ENCODE results near the gene IFNLR1.

IFNLR1 gene

DNA sequence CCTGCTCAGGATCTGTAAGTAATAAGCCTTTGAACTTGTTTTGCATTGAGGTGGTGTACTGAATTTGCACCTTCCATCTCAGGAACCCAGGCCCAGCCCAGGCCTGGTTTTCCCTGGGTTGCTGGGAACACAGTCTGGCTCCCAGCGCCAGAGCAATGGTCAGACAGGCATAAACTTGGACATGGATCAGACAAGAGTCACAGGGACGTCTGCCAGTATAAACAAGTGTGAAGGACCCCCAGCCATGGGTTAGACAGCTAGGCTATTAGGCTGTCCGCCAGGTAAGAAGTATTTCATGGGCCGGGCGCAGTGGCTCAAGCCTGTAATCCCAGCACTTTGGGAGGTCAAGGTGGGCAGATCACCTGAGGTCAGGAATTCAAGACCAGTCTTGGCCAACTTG, 5.5 kb downstream of the IFNLR1 start:
- TF ChIP-seq, protein P1, sequence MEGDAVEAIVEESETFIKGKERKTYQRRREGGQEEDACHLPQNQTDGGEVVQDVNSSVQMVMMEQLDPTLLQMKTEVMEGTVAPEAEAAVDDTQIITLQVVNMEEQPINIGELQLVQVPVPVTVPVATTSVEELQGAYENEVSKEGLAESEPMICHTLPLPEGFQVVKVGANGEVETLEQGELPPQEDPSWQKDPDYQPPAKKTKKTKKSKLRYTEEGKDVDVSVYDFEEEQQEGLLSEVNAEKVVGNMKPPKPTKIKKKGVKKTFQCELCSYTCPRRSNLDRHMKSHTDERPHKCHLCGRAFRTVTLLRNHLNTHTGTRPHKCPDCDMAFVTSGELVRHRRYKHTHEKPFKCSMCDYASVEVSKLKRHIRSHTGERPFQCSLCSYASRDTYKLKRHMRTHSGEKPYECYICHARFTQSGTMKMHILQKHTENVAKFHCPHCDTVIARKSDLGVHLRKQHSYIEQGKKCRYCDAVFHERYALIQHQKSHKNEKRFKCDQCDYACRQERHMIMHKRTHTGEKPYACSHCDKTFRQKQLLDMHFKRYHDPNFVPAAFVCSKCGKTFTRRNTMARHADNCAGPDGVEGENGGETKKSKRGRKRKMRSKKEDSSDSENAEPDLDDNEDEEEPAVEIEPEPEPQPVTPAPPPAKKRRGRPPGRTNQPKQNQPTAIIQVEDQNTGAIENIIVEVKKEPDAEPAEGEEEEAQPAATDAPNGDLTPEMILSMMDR (IDR thresholded peaks at IDR 0.05), result no peak

GRCh38 chr1:24180676-24181075, 6.4 kb downstream of the IFNLR1 start:
- TF ChIP-seq, protein P1 (IDR thresholded peaks at IDR 0.05), result no peak

DNA sequence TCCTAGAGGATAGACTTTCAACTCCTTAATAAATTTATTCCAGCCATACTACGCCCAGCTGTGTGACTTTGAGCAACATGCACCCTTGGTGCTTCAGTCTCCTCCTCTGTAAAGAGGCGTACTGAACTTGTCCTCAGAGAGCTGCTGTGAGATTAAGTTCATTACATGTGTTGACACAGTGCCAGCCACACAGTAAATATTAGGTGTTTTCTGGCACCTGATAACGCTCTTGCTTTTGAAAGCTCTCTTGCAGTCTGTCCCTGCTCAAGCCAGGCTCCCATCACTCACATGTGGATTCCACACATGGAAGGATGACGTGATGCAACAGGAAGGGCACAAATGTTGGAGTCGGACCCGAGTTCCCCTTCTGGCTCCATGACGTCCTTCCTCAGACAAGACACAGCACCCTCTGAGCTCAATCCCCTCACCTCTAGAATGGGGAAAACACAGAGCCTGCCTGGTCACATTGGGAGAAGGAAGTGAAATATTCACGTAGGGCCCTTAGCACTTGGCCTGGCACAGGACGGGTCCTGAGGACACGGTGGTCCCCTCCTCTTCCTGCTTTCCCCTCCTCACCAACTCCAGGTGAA, 7.7 kb downstream of the IFNLR1 start:
- TF ChIP-seq, protein P1 (IDR thresholded peaks at IDR 0.05), result no peak

- TF ChIP-seq, protein P1 (IDR thresholded peaks at IDR 0.05), result no peak
Measured at GRCh38 chr1:24178407-24178806, 8.7 kb downstream of the IFNLR1 start.

DNA sequence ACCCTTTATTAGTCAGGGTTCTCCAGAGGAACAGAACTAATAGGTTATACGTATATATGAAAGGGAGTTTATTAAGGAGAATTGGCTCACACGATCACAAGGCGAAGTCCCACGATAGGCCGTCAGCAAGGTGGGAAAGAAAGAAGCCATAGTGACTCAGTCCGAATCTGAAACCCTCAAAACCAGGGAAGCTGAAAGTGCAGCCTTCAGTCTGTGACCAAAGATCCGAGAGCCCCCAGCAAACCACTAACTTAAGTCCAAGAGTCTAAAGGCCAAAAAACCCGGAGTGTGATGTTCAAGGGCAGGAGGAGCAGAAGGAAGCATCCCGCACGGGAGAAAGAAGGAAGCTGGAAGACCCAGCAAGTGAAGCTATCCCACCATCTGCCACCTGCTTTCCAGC, 9.9 kb downstream of the IFNLR1 start:
- TF ChIP-seq, protein P1 (IDR thresholded peaks at IDR 0.05), result no peak

DNA sequence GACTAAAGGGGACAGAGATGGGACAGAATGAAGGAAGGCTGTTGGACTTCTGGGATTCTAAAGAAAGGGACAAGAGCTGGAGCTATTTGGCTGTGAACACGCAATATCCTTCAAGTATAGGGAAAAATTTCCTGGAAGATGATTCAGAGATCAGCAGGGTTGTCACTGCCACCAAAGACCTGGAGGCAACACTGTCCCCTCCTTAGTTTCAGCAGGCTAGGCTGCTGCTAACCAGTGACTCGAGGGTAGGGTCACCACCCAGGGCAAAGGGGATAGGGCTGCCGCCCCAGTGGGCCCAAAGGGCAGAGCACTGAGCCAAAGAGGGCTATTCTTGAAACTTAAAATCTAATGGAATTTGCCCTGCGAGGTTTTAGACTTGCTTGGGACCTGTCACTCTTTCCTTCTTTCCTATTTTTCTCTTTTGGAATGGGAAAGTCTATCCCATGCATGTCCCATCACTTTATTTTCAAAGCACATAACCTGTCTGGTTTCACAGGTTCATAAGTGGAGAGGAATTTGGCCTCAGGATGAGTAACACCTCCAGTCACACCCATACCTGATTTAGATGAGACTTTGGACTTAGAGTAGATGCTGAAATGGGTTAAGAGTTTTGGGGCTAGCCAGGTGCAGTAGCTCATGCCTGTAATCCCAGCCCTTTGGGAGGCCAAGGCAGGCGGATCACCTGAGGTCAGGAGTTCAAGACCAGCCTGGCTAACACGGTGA, 11.9 kb downstream of the IFNLR1 start:
- TF ChIP-seq, protein P1 (IDR thresholded peaks at IDR 0.05), result no peak

- TF ChIP-seq, protein P1 (IDR thresholded peaks at IDR 0.05), result no peak
Measured at GRCh38 chr1:24173638-24174575, 13.2 kb downstream of the IFNLR1 start.
